GM12878 (cell line): Measurements from ENCODE around the gene OCRL.

Experiments
- ATF2 ChIP-seq: IDR thresholded peaks from 2 replicates; pipeline ENCODE4 v1.6.1; 2012; ENCODE audit warnings: low read length, inconsistent platforms
- E4F1 ChIP-seq: fragments of 450-650 bp; IDR thresholded peaks from 2 replicates; pipeline ENCODE4 v1.6.1; 2018; ENCODE audit warnings: borderline replicate concordance, mild to moderate bottlenecking; ENCODE audit not compliant: partially characterized antibody
- EGR1 ChIP-seq, 2 experiments: IDR thresholded peaks; 1 replicate in 1 of 2; 2 replicates in 1 of 2; pipeline ENCODE4 v1.6.1; 2011 to 2012; ENCODE audit warnings: low read depth in 2 of 2, low read length in 2 of 2, borderline replicate concordance in 1 of 2, mild to moderate bottlenecking in 1 of 2, moderate library complexity in 1 of 2
- GABPA ChIP-seq: IDR thresholded peaks from 2 replicates; pipeline ENCODE4 v1.6.1; 2014; ENCODE audit warnings: antibody characterized with exemption, low read depth, mild to moderate bottlenecking, inconsistent platforms
- JUNB ChIP-seq: IDR thresholded peaks from 2 replicates; pipeline ENCODE4 v1.6.1; 2016; ENCODE audit warnings: antibody characterized with exemption, mild to moderate bottlenecking
- MYC ChIP-seq: IDR thresholded peaks from 2 replicates; pipeline ENCODE4 v1.6.1; 2011; ENCODE audit warnings: mild to moderate bottlenecking, low read length, moderate library complexity, inconsistent platforms; ENCODE audit not compliant: insufficient read depth, insufficient replicate concordance, insufficient read length, severe bottlenecking
- NR2C2 ChIP-seq: IDR thresholded peaks from 2 replicates; pipeline ENCODE4 v1.6.1; 2011; ENCODE audit warnings: borderline replicate concordance, low read depth; ENCODE audit not compliant: control insufficient read depth, insufficient read length
- NR2F1 ChIP-seq: fragments of 450-650 bp; conservative IDR thresholded peaks from 2 replicates; pipeline ENCODE4 v1.6.1; 2017; ENCODE audit warnings: mild to moderate bottlenecking
- POLR2AphosphoS5 ChIP-seq: IDR thresholded peaks from 2 replicates; pipeline ENCODE4 v1.6.1; 2011; ENCODE audit warnings: mild to moderate bottlenecking, low read length, inconsistent platforms
- RFX5 ChIP-seq: IDR thresholded peaks from 2 replicates; pipeline ENCODE4 v1.6.1; 2011; ENCODE audit warnings: low read depth, low read length, improper control_type of control experiment
- TAF1 ChIP-seq: IDR thresholded peaks from 2 replicates; pipeline ENCODE4 v1.6.1; 2011; ENCODE audit warnings: mild to moderate bottlenecking, low read depth, low read length, borderline replicate concordance
- TCF7 ChIP-seq: IDR thresholded peaks from 2 replicates; pipeline ENCODE4 v1.6.1; 2014; ENCODE audit warnings: antibody characterized with exemption, borderline replicate concordance
- ZNF384 ChIP-seq: IDR thresholded peaks from 2 replicates; pipeline ENCODE4 v1.6.1; 2012; ENCODE audit warnings: low read depth, mild to moderate bottlenecking, low read length, improper control_type of control experiment, borderline replicate concordance
- TF ChIP-seq, protein P1 (sequence below), 3 experiments: IDR thresholded peaks in 2 of 3; conservative IDR thresholded peaks in 1 of 3; 2 replicates each; pipeline ENCODE4 v1.5.1; 2011; ENCODE audit warnings: low read depth in 3 of 3, low read length in 3 of 3, mild to moderate bottlenecking in 3 of 3, control low read depth in 2 of 3, moderate library complexity in 2 of 3, inconsistent platforms in 1 of 3, mixed read lengths in 1 of 3; ENCODE audit not compliant: control insufficient read depth in 2 of 3, insufficient read depth in 1 of 3; ENCODE audit errors: extremely low read depth in 1 of 3

DNA sequence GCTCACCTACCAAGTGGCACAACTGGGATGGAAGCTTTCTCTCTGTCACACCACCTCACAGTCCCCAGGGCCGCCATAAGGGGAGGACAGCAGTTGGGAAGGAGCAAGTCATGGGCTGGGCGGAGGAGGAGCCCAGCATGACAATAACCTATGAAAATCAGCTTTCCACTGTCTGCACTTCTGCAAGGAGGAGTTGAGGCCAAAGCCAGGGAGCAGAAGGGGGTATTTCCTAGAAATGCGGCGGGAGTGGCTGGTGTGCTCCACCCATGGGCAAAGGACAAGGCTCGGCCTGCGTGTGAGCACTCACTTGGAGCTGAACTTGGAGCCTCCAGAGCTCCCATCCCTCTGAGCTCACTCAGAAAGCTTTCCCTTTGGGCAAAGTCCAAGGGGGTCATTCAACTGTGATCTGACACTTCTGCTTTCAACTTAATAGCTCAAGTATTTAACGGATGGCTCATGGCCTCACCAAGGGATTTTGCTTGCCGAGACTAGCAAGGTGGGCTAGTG, 96.2 kb downstream of the OCRL start:
- TF ChIP-seq, protein P1, sequence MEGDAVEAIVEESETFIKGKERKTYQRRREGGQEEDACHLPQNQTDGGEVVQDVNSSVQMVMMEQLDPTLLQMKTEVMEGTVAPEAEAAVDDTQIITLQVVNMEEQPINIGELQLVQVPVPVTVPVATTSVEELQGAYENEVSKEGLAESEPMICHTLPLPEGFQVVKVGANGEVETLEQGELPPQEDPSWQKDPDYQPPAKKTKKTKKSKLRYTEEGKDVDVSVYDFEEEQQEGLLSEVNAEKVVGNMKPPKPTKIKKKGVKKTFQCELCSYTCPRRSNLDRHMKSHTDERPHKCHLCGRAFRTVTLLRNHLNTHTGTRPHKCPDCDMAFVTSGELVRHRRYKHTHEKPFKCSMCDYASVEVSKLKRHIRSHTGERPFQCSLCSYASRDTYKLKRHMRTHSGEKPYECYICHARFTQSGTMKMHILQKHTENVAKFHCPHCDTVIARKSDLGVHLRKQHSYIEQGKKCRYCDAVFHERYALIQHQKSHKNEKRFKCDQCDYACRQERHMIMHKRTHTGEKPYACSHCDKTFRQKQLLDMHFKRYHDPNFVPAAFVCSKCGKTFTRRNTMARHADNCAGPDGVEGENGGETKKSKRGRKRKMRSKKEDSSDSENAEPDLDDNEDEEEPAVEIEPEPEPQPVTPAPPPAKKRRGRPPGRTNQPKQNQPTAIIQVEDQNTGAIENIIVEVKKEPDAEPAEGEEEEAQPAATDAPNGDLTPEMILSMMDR (IDR thresholded peaks at IDR 0.05 in 2 of 3, conservative IDR thresholded peaks at IDR 0.05 in 1 of 3; ENCODE audit: control insufficient read depth in 2 of 3, extremely low read depth in 1 of 3, insufficient read depth in 1 of 3, low read depth in 3 of 3, low read length in 3 of 3) = no peak
- TF ChIP-seq MYC (no peak), NR2C2 (no peak), TCF7 (no peak), POLR2AphosphoS5 (no peak), ZNF384 (no peak), ATF2 (no peak), NR2F1 (no peak), JUNB (no peak), E4F1 (no peak), GABPA (no peak), TAF1 (no peak), RFX5 (no peak), EGR1 (IDR thresholded peaks at IDR 0.05; ENCODE audit: borderline replicate concordance in 1 of 2, low read depth in 2 of 2, low read length in 2 of 2) (no peak)
